Erythroblast (primary cell): Measurements from ENCODE around the gene OSBPL2.

ENCODE experiments used
- GATA1 ChIP-seq: IDR thresholded peaks from 2 replicates; pipeline ENCODE4 v1.6.1; 2011; ENCODE audit warnings: low read depth, mild to moderate bottlenecking, control low read depth, low read length, moderate library complexity
- POLR2A ChIP-seq: IDR thresholded peaks from 2 replicates; pipeline ENCODE4 v1.6.1; 2011; ENCODE audit warnings: mild to moderate bottlenecking, low read length

DNA sequence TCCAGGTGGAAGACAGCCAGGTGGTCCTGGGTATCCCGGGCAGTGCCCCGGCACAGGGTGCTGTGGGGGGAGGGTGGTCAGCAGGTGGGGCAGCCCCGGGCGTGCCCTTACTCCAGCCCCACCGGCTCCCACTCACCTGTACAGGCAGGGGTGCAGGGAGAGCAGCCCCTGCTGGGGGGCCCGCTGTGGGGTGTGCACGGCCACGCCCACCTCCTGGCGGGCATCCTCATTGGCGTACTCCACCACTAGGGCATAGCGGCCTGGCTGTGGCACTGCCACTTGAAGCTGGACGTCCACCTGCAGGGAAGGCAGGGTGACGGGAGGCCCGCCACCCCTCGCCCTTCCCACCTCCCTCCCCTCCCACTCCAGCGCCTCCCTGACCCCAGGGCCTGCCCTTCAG, 94.1 kb downstream of the OSBPL2 start:
- TF ChIP-seq POLR2A (no peak), GATA1 (no peak)
